Prostate gland (tissue), 2 donors: ENCODE data around the gene TMEM234. TPM values are rescaled to one million over a fixed set of nuclear protein-coding genes. Genes with fewer than 3 reads are reported as not detected.

Source experiments
- DNase-seq: peaks from one replicate; pipeline ENCODE4 v3.0.0-alpha.2; 2019; ENCODE audit warnings: low spot score
- H3K27ac ChIP-seq, 2 donors: fragments of 200-600 bp; sonication (generic); 2 replicates each; pipeline ENCODE4 v1.5.1; 2017 to 2019
- H3K27me3 ChIP-seq: fragments of 200-600 bp; sonication (generic); replicated peaks from 2 replicates; pipeline ENCODE4 v1.5.1; 2019; ENCODE audit not compliant: insufficient read depth
- H3K36me3 ChIP-seq, 2 donors: fragments of 200-600 bp; sonication (generic); 1 replicate in 1 of 2; 2 replicates in 1 of 2; pipeline versions ENCODE4 v1.5.1 to v1.8.1; 2017 to 2019
- H3K4me1 ChIP-seq: fragments of 200-600 bp; sonication (generic); replicated peaks from 2 replicates; pipeline ENCODE4 v1.5.1; 2019
- H3K4me3 ChIP-seq, 2 donors: fragments of 200-600 bp; sonication (generic); 2 replicates each; pipeline ENCODE4 v1.5.1; 2017 to 2019
- H3K9me3 ChIP-seq: fragments of 200-600 bp; sonication (generic); 2 replicates; pipeline ENCODE4 v1.5.1; 2017
- CTCF ChIP-seq, 4 experiments: fragments of 200-600 bp in 2 of 4; fragments of 450-650 bp in 2 of 4; sonication (generic) in 2 of 4; IDR thresholded peaks; 1 replicate in 3 of 4; 2 replicates in 1 of 4; pipeline ENCODE4 v1.5.1; 2016 to 2019; ENCODE audit warnings: antibody characterized with exemption in 4 of 4, mild to moderate bottlenecking in 2 of 4, moderate library complexity in 2 of 4
- POLR2A ChIP-seq: fragments of 450-650 bp; IDR thresholded peaks from one replicate; pipeline ENCODE4 v1.6.1; 2016; ENCODE audit warnings: antibody characterized with exemption, mild to moderate bottlenecking
- POLR2AphosphoS5 ChIP-seq: sonication (generic); formaldehyde crosslinking; IDR thresholded peaks from one replicate; pipeline ENCODE4 v1.6.1; 2017; ENCODE audit warnings: antibody characterized with exemption
- WGBS: methylation state at CpG from one replicate; pipeline ENCODE4 v1.1.5; 2018; 5-methylcytosine and 5-hydroxymethylcytosine counted together
- intact Hi-C: fragments of 100-400 bp; cut with DNase I; formaldehyde crosslinking; loops from one replicate; pipeline ENCODE4 v1.14.2; 2022
- total RNA-seq, 2 donors: library from RNA; depleted of rRNA; stranded (reverse); fragments of >200 nt; gene quantifications; one replicate each; pipeline ENCODE4 v1.1.0, GENCODE V29; 2016

TMEM234 gene
- total RNA-seq, 2 donors from 2014 or later: 17.9 to 31.7 TPM

GRCh38 chr1:32224285-32224684 lies 2.1 kb upstream of the TMEM234 start:
- intact Hi-C loops: loop anchor here (10.0 kb wide), 1 partner anchor 171 kb away; the partner anchor contains the start of gene BSDC1
- 65% methylated on average over 4 of the region's 4 CpGs for WGBS
- Histone ChIP-seq H3K4me3 (no peak overlapping the region), H3K4me1 (peaks cover 19% of the 10 kb centered on the region), H3K9me3 (no peaks in the 10 kb centered on the region), H3K27me3 (no peaks in the 10 kb centered on the region), H3K27ac (peak overlapping the region in 1 of 2 donors; percentile 88), H3K36me3 (peaks cover 4 to 17% of the 10 kb centered on the region in 2 donors)
- no peak for DNase-seq
- no peak for TF ChIP-seq POLR2AphosphoS5
- no peak for TF ChIP-seq POLR2A
- no peak for TF ChIP-seq CTCF (IDR thresholded peaks at IDR 0.05)

GRCh38 chr1:32223683-32224082 lies 1.5 kb upstream of the TMEM234 start:
- Histone ChIP-seq H3K27me3 (no peaks in the 10 kb centered on the region), H3K4me3 (no peak overlapping the region), H3K4me1 (peaks cover 19% of the 10 kb centered on the region), H3K27ac (peak overlapping the region in 1 of 2 donors; percentile 88), H3K36me3 (peaks cover 4 to 17% of the 10 kb centered on the region in 2 donors), H3K9me3 (no peaks in the 10 kb centered on the region)
- no peak for DNase-seq
- intact Hi-C loops: loop anchor here (10.0 kb wide), 1 partner anchor 171 kb away; the partner anchor contains the start of gene BSDC1
- 72% methylated on average over 3 of the region's 3 CpGs for WGBS
- TF ChIP-seq POLR2AphosphoS5 (no peak), CTCF (IDR thresholded peaks at IDR 0.05) (no peak), POLR2A (no peak)

- WGBS: under 1% methylated on average over 11 of the region's 13 CpGs
- H3K4me3 ChIP-seq: peak overlapping the region; percentile 74 to 95
- intact Hi-C loops: loop anchor here (10.0 kb wide), 1 partner anchor 173 kb away; the partner anchor contains the start of gene BSDC1
- peak overlapping the region; percentile 88 to 90 for H3K27ac ChIP-seq
- no peaks in the 10 kb centered on the region for H3K27me3 ChIP-seq
- no peak for DNase-seq
- H3K36me3 ChIP-seq: peaks cover 4 to 17% of the 10 kb centered on the region in 2 donors
- TF ChIP-seq POLR2A (no peak), POLR2AphosphoS5 (no peak), CTCF (IDR thresholded peaks at IDR 0.05) (no peak)
- H3K4me1 ChIP-seq: peaks cover 19% of the 10 kb centered on the region
- no peaks in the 10 kb centered on the region for H3K9me3 ChIP-seq
Measured at GRCh38 chr1:32221581-32221979, 573 bp downstream of the TMEM234 start.

GRCh38 chr1:32220746-32221580 lies 1.2 kb downstream of the TMEM234 start:
- intact Hi-C loops: loop anchor here (10.0 kb wide), 1 partner anchor 174 kb away; the partner anchor contains the start of gene BSDC1
- Histone ChIP-seq H3K4me1 (peaks cover 19% of the 10 kb centered on the region), H3K27me3 (no peaks in the 10 kb centered on the region), H3K4me3 (peak overlapping the region; percentile 74 to 95), H3K9me3 (no peaks in the 10 kb centered on the region), H3K27ac (no peak overlapping the region), H3K36me3 (peaks cover 4 to 17% of the 10 kb centered on the region in 2 donors)
- TF ChIP-seq POLR2A: no peak
- no peak for TF ChIP-seq CTCF (IDR thresholded peaks at IDR 0.05)
- TF ChIP-seq POLR2AphosphoS5: no peak
- 80% methylated on average over 4 of the region's 4 CpGs for WGBS
- DNase-seq: no peak
